ENCODE results near the gene THBD.

THBD gene

GRCh38 chr20:23063168-23063567 lies 13.7 kb upstream of the THBD start:
- H3K27ac ChIP-seq, result no peak overlapping the region
- no peak for TF ChIP-seq Cebpa-rat (IDR thresholded peaks at IDR 0.05)
- no peaks in the 10 kb centered on the region for H3K36me3 ChIP-seq
- H3K27me3 ChIP-seq, result no peaks in the 10 kb centered on the region
- H3K9ac ChIP-seq, result no peak overlapping the region
- H3K9me3 ChIP-seq, result no peaks in the 10 kb centered on the region
- H4K20me1 ChIP-seq, result no peaks in the 10 kb centered on the region
- peaks cover 44% of the 10 kb centered on the region for H3K4me1 ChIP-seq
- peak overlapping the region; percentile 70; the same call in 1 of the 2 replicates for H3K4me2 ChIP-seq
- no peak overlapping the region for H3K4me3 ChIP-seq

- Histone ChIP-seq H4K20me1 (no peaks in the 10 kb centered on the region), H3K36me3 (no peaks in the 10 kb centered on the region), H3K27ac (no peak overlapping the region), H3K4me3 (no peak overlapping the region), H3K4me1 (peaks cover 44% of the 10 kb centered on the region), H3K9ac (no peak overlapping the region), H3K27me3 (no peaks in the 10 kb centered on the region), H3K4me2 (peak overlapping the region; percentile 70), H3K9me3 (no peaks in the 10 kb centered on the region)
- TF ChIP-seq Cebpa-rat (IDR thresholded peaks at IDR 0.05), result no peak
These were observed 13.2 kb upstream of the THBD start for GRCh38 chr20:23062632-23063031.

- H3K9me3 ChIP-seq, result peaks cover 5% of the 10 kb centered on the region
- H3K27me3 ChIP-seq, result no peaks in the 10 kb centered on the region
- no peak overlapping the region for H3K9ac ChIP-seq
- H4K20me1 ChIP-seq, result no peaks in the 10 kb centered on the region
- no peak for TF ChIP-seq Cebpa-rat (IDR thresholded peaks at IDR 0.05)
- H3K36me3 ChIP-seq, result no peaks in the 10 kb centered on the region
- peak overlapping the region; percentile 70 for H3K4me2 ChIP-seq
- no peak overlapping the region for H3K4me3 ChIP-seq
- peak overlapping the region; percentile 24; the same call in 1 of the 2 replicates for H3K27ac ChIP-seq
- H3K4me1 ChIP-seq, result peaks cover 44% of the 10 kb centered on the region
These were observed 12.5 kb upstream of the THBD start for GRCh38 chr20:23061734-23062561.

GRCh38 chr20:23061262-23061661 lies 11.8 kb upstream of the THBD start:
- Histone ChIP-seq H3K9ac (no peak overlapping the region), H3K4me2 (peak overlapping the region; percentile 70), H4K20me1 (no peaks in the 10 kb centered on the region), H3K4me1 (peaks cover 44% of the 10 kb centered on the region), H3K4me3 (no peak overlapping the region), H3K9me3 (peaks cover 7% of the 10 kb centered on the region), H3K36me3 (no peaks in the 10 kb centered on the region), H3K27me3 (no peaks in the 10 kb centered on the region), H3K27ac (peak overlapping the region; percentile 24; the same call in 1 of the 2 replicates)
- TF ChIP-seq Cebpa-rat (IDR thresholded peaks at IDR 0.05), result no peak

- Histone ChIP-seq H4K20me1 (no peaks in the 10 kb centered on the region), H3K27me3 (no peaks in the 10 kb centered on the region), H3K9me3 (peaks cover 7% of the 10 kb centered on the region), H3K27ac (no peak overlapping the region), H3K4me3 (no peak overlapping the region), H3K4me2 (peak overlapping the region; percentile 70; the same call in 1 of the 2 replicates), H3K36me3 (no peaks in the 10 kb centered on the region), H3K9ac (no peak overlapping the region), H3K4me1 (peaks cover 44% of the 10 kb centered on the region)
- TF ChIP-seq Cebpa-rat (IDR thresholded peaks at IDR 0.05), result no peak
These were observed 11.2 kb upstream of the THBD start for GRCh38 chr20:23060629-23061028.

GRCh38 chr20:23059846-23060245 lies 10.4 kb upstream of the THBD start:
- H3K4me2 ChIP-seq, result peak overlapping the region; percentile 70
- H3K27me3 ChIP-seq, result no peaks in the 10 kb centered on the region
- no peaks in the 10 kb centered on the region for H3K36me3 ChIP-seq
- H3K9me3 ChIP-seq, result peaks cover 7% of the 10 kb centered on the region
- H3K27ac ChIP-seq, result no peak overlapping the region
- peaks cover 44% of the 10 kb centered on the region for H3K4me1 ChIP-seq
- no peak overlapping the region for H3K4me3 ChIP-seq
- H3K9ac ChIP-seq, result no peak overlapping the region
- no peak for TF ChIP-seq Cebpa-rat (IDR thresholded peaks at IDR 0.05)
- no peaks in the 10 kb centered on the region for H4K20me1 ChIP-seq

GRCh38 chr20:23059001-23059400 lies 9.5 kb upstream of the THBD start:
- Histone ChIP-seq H3K36me3 (no peaks in the 10 kb centered on the region), H3K27me3 (no peaks in the 10 kb centered on the region), H4K20me1 (no peaks in the 10 kb centered on the region), H3K9ac (no peak overlapping the region), H3K4me3 (no peak overlapping the region), H3K4me2 (no peak overlapping the region), H3K27ac (no peak overlapping the region), H3K9me3 (peaks cover 7% of the 10 kb centered on the region), H3K4me1 (peaks cover 44% of the 10 kb centered on the region)
- no peak for TF ChIP-seq Cebpa-rat (IDR thresholded peaks at IDR 0.05)

GRCh38 chr20:23058240-23058639 lies 8.8 kb upstream of the THBD start:
- Histone ChIP-seq H3K27ac (no peak overlapping the region), H4K20me1 (no peaks in the 10 kb centered on the region), H3K36me3 (no peaks in the 10 kb centered on the region), H3K4me1 (peaks cover 39% of the 10 kb centered on the region), H3K9ac (no peak overlapping the region), H3K27me3 (no peaks in the 10 kb centered on the region; the same call in 1 of the 2 replicates), H3K9me3 (peaks cover 7% of the 10 kb centered on the region), H3K4me2 (no peak overlapping the region), H3K4me3 (no peak overlapping the region)
- TF ChIP-seq Cebpa-rat (IDR thresholded peaks at IDR 0.05), result no peak

- Histone ChIP-seq H3K4me3 (no peak overlapping the region), H3K36me3 (no peaks in the 10 kb centered on the region), H3K27me3 (peaks cover 53% of the 10 kb centered on the region), H3K4me2 (peak overlapping the region; percentile 40), H3K9me3 (peaks cover 7% of the 10 kb centered on the region), H4K20me1 (0 out of 2 replicates have a peak, but pooled peaks cover 10% of the 10 kb centered on the region), H3K27ac (no peak overlapping the region), H3K9ac (no peak overlapping the region), H3K4me1 (peaks cover 33% of the 10 kb centered on the region)
- TF ChIP-seq Cebpa-rat (IDR thresholded peaks at IDR 0.05), result no peak
These were observed 3.4 kb upstream of the THBD start for GRCh38 chr20:23052904-23053303.

GRCh38 chr20:23050847-23051627 lies 1.6 kb upstream of the THBD start:
- H3K4me2 ChIP-seq, result no peak overlapping the region
- no peak overlapping the region for H3K27ac ChIP-seq
- peaks cover 63% of the 10 kb centered on the region for H3K27me3 ChIP-seq
- H3K4me1 ChIP-seq, result peaks cover 36% of the 10 kb centered on the region
- no peak for TF ChIP-seq Cebpa-rat (IDR thresholded peaks at IDR 0.05)
- no peak overlapping the region for H3K4me3 ChIP-seq
- no peaks in the 10 kb centered on the region for H3K36me3 ChIP-seq
- no peak overlapping the region for H3K9ac ChIP-seq
- H4K20me1 ChIP-seq, result 0 out of 2 replicates have a peak, but pooled peaks cover 13% of the 10 kb centered on the region
- H3K9me3 ChIP-seq, result no peaks in the 10 kb centered on the region

All from BLaER1 (cell line).